Amygdala (tissue), 56 donors: Measurements from ENCODE around the gene ENDOV.
A peak's percentile ranks its signal among the peaks of the same experiment; 100 is the strongest.

ENCODE experiments used
- DNase-seq, 56 donors: peaks; one replicate each; lab custom pipeline; 2025; lab: John Stamatoyannopoulos, UW

The ENDOV gene

DNA sequence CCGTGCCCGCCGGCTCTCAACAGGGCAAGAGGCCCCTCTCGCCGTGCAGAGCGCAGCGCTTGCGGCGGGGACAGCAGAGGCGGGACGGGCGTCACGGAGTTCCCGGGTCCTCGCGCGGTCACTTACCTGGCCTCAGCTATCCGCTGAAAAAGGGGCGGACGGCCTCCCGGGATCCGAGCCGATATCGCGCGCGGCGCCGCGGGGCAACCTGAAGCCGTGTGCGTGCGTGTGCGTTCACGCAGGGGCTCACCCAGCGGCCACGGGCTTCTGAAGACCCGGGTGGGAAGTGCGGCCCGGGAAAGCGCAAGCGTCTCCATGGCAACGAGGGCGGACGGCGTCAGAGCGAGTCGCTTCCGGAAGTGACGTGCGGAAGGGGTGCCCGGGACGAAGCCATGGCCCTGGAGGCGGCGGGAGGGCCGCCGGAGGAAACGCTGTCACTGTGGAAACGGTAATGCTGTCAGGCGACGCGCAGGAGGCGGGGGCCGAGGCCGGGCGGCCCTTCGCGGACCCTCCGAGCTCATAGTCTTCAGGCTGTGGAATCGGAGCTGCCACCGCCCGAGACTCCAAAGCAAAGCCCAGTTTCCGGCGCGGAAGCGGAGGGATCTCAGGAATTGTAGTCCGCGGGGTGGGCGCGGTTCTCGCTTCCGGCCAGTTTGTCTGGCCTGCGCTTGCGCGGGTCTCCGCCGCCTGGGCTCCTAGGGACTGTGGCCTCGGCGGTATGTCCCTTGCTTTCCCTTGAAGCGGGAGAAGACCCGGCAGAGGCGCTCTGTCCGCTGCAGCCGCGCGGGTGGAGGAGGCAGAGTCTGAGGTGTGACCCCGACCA is at the start of gene ENDOV:
Gene ENDOV, plus strand, starts transcription at position 365 of the 823 bp plus-strand sequence. Its CDS starts 28 bp downstream, at position 393.
- peak; percentile 52 to 99 (median 93) for DNase-seq

GRCh38 chr17:80365983-80366382 is 49.0 kb upstream of the ENDOV start:
- no peak for DNase-seq

GRCh38 chr17:80367503-80367902 is 47.5 kb upstream of the ENDOV start:
- DNase-seq = no peak

GRCh38 chr17:80371196-80371595 is 43.8 kb upstream of the ENDOV start:
- DNase-seq = no peak

GRCh38 chr17:80372456-80372855 is 42.5 kb upstream of the ENDOV start:
- DNase-seq = no peak

DNA sequence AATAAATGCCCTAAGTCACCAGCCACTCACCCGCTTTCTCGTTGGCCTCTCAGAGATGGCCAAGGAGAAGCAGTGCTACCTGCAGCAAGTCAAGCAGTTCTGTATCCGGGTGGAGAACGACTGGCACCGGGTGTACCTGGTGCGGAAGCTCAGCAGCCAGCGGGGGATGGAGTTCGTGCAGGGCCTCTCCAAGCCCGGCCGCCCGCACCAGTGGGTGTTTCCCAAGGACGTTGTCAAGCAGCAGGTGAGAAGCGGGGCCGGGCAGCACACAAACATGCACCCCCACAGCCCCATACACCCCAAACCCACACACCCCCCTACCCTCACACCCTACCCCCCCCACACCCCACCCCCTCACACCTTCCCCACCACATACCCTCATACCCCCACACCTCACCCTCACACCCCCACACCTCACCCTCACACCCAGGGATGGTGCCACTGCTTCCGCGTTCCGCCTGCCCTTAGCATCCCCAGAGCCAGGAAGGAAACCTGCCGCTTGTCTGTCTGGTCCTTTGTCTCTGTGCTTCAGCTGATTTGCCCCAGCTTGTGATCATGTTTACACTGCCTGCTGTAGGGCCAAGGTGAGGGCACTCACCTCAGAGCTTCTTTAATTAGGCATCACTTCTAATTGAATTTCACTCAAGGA is 41.9 kb upstream of the ENDOV start:
- DNase-seq = no peak

- DNase-seq = no peak
Observed at GRCh38 chr17:80374039-80374731, 40.8 kb upstream of the ENDOV start.

GRCh38 chr17:80374732-80375585 is 40.0 kb upstream of the ENDOV start:
- DNase-seq = no peak

DNA sequence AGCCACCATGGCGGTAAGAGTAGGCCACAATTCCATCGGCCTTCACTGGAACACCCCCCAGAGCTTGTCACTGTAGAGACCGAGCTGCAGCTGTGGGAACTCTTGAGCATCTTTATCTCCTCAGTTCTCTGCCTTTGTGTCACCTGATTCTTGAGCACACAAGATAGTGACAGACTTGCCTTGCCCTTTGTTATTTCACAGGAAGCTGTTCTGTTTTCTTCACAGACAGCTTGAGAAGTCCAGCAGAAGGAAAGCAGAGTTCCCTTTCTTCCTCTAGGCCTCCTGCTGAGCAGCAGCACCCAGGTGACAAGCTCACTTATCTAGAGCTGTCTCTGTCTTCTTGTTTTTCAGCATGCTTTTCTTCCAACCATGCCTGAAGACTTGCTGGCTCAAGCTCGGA is 38.4 kb upstream of the ENDOV start:
- no peak for DNase-seq

DNA sequence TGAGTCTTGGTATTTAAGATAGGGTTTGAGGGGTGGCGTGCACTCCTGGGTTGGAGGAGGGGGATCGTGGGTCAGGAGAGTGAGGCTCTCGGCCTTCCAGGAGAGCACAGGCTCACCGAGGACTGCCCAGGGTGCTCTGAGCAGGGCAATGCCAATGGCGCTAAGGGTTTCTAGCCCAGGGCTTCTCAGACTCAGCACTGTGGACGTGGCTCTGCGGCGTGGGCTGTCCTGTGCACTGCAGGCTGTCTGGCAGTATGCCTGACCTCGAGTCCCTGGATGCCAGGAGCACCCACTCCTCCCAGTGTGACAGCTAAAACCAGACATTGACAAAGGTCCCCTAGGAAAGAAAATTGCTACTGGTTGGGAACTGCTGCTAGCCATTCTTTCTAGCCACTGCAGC is 37.2 kb upstream of the ENDOV start:
- no peak for DNase-seq

DNA sequence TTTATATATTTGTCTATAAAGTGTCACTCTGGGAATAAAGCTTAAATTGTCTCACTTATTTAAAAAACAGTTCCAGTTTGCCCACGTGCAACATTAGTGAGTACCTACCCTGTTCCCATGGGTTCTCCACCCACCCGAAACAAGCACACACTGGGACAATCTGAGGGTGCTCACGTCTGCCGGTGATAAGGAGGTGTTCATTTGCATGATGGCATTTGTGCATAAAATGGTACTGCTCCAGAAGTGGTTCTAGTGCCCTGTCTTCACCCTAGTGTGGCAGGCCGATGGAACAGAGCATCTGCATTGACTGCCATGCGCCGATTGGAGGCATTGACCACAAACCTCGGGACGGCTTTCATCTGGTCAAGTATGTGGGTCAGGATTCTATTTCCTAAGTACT is 35.6 kb upstream of the ENDOV start:
- no peak for DNase-seq

GRCh38 chr17:80380068-80380467 is 34.9 kb upstream of the ENDOV start:
- no peak for DNase-seq

DNA sequence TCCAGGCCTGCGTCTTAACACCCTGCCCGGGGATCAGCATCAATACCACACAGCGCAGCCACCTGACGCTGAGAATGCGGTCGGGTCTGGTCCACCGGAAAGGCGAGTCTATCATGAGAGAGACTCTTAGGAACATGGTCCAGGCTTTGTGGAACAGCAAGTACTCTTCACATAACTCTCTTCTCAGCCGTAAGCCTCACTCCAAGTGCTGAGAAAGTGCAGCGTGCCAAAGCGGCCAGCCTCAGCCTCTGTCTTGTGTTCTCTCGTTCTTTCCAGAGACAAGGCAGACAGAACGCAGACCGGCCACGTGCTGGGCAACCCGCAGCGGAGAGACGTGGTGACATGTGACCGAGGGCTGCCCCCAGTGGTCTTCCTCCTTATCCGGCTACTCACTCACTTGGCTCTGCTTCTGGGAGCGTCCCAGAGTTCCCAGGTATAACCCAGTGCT is 34.4 kb upstream of the ENDOV start:
- DNase-seq = no peak

GRCh38 chr17:80381416-80381923 is 33.5 kb upstream of the ENDOV start:
- no peak for DNase-seq

GRCh38 chr17:80382446-80382845 is 32.5 kb upstream of the ENDOV start:
- DNase-seq = no peak

DNA sequence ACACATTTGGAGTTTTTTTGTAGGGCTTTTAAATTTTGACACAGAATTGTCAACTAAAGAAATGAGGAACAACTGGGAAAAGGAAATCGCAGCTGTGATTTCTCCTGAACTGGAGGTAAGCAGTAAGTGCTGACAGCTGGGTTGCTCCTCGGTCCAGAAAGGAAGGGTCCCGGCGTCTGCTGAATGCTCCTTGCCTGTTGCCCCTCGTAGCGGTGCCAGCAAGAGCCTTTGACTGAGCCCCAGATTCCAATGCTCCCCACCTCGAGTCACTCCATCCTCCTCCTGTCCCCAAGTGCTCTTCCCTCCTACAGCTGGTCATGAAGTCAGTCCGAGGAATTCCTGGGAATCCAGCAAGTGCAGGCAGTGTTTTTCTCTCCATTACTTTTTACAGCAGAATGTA is 32.0 kb upstream of the ENDOV start:
- no peak for DNase-seq

- DNase-seq = no peak
Observed at GRCh38 chr17:80384078-80384960, 30.6 kb upstream of the ENDOV start.

GRCh38 chr17:80385046-80385445 is 29.9 kb upstream of the ENDOV start:
- no peak for DNase-seq

DNA sequence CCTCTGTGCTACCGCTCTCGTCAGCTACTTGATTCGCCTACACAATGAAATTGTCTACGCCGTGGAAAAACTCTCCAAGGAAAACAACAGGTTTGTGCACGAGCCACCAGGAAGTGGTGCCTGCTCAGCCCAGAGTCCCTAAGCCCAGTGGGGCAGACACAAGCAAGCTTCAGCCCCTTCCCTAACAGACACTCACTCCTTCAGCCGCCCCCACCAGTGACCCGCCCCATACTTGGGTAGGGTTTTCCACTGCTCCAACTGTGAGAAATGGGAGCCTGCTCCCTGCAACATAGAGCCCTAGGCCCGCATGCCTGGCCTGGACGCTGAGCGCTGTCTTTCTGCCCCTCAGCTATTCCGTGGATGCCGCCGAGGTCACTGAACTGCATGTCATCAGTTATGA is 28.6 kb upstream of the ENDOV start:
- no peak for DNase-seq
